ENCODE data around the gene CNPPD1.
"Not testable (repeated sequence)": the region's sequence is repeated elsewhere in the genome, so short reads cannot be mapped to it uniquely, and the experiment has no call there.

Gene CNPPD1

GRCh38 chr2:219207884-219208740, 31.4 kb upstream of the CNPPD1 start:
- no peak for DNase-seq (ENCODE audit: low read depth)

DNA sequence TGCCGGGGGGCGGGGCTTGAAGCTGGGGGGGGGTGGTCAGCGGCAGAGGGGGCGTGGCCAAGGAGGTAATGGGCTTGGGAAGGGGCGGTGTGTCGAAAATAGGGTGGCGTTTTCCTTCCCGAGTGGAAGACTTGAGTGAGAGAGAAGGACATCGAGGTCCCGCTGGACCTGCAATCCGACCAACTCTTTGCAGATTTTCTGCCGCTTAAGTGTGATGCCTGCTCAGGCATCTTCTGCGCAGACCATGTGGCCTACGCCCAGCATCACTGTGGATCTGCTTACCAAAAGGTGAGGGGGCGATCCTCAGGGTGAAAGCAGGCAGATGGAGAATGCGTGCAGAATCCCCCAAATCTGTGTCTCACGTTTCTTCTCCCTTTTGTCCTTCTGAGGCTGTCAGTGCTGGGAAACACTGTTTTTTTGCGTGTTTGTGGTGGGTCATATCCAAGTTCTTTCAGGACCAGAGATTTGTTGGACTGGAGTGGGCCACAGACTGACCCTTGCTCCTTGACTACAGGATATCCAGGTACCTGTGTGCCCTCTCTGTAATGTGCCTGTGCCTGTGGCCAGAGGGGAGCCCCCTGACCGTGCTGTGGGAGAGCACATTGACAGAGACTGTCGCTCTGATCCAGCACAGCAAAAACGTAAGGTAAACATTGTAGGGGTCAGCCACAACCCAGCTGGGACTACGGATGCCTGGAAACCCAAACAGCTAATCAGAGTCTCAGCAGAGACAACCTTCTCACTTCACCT, 30.6 kb upstream of the CNPPD1 start:
- no peak for DNase-seq (ENCODE audit: low read depth)

DNA sequence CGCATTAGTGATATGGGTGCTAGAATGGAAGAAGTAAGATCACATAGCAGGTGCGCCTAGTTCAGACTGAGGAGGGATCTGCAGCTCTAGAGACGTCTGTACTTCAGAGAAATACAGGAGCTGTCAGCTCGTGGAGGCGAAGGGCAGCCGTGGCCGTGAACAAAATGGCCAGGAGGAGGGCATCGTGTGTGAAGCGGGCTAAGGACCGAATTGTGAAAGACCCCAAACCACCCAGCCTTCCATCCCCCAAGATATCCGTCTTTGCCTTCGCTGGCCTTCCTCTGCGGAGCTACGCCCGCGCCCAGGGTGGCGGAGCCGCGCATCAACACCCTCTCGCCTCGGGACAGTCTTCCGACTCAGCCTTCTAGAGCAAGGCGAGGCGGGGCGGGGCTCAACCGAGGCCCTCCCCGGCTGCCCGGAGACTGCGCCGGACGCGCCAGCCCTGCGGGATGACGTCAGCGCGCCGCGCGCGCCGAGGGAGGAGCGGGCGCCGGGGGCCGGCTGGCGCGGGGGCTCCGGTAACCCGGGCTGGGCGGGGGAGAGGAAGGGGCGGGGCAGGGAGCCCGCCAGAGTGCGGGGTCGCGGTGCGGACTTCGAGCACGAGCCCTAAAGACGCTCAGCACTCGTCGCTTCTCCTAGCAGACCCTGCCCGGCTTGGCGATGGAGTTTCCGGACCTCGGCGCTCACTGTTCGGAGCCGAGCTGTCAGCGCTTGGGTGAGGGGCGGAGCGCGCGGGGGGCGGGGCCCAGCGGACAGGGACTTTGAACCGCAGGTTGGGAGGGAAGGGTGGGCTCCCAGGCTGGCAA, 29.8 kb upstream of the CNPPD1 start, which contains the start of gene ZFAND2B:
Gene ZFAND2B (plus strand): TSS at position 455 of the 806 bp plus-strand sequence. CDS start 206 bp downstream, at position 661.
- peak; percentile 83 for DNase-seq (ENCODE audit: low read depth)

DNA sequence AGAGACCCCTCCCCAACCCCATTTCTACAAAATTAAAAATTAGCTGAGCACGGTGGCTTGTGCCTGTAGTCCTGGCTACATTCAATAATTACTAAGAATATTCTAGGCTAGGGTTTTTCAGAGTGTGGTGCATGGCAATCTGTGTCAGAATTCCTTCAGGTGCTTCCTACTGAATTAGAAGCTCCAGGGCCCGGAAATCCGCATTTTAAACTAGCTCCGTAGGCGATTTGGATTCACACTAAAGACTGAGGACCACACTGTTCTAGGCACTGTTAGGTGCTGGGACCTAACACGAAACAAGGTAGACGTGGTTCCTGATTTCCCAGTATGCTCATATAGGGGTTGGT, 29.2 kb upstream of the CNPPD1 start:
- DNase-seq (ENCODE audit: low read depth), result no peak

DNA sequence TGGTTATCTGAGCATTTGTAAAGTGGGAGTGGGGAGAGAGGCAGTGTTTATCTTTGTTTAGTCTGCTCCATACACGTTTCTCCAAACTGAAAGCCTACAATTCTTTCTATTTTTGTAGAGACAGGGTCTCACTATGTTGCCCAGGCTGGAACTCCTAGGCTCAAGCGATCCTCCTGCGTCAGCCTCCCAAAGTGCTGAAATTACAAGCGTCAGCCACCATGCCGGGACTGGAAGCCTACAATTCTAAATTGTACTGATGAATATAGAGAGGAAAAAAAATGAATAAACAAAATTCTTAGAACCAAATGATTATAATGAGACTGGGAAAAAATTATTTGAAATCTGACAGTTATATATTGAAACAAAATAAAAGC, 28.4 kb upstream of the CNPPD1 start:
- no peak for DNase-seq (ENCODE audit: low read depth)

DNA sequence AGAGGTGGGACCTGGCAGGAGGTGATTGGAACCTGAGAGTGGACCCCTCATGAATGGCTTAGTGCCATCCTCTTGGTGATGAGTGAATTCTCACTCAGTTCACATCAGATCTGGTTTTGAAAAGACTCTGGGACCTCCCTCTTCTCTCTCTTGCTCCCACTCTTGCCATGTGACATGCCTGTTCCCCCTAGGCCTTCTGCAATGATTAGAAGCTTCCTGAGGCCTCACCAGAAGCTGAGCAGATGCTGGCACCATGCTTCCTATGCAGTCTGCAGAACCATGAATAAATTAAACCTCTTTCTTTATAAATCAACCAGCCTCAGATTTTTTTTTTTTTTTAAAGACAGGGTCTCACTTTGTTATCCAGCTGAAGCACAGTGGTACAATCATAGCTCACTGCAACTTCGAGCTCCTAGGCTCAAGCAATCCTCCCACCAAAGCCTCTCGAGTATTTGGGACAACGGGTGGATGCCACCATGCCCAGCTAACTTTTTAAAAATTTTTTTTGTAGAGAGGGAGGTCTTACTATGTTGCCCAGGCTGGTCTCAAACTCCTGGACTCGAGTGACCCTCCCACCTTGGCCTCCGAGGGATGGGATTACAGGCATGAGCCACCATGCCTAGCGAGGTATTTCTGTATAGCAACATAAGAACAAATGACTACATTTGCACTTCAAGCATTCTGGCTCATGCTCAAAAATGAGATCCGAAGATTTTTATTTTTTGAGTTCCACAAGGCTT, 27.9 kb upstream of the CNPPD1 start:
- DNase-seq (ENCODE audit: low read depth), result no peak

- not testable (repeated sequence) for DNase-seq (ENCODE audit: low read depth)
Observed at GRCh38 chr2:219201331-219201730, 24.6 kb upstream of the CNPPD1 start.

DNA sequence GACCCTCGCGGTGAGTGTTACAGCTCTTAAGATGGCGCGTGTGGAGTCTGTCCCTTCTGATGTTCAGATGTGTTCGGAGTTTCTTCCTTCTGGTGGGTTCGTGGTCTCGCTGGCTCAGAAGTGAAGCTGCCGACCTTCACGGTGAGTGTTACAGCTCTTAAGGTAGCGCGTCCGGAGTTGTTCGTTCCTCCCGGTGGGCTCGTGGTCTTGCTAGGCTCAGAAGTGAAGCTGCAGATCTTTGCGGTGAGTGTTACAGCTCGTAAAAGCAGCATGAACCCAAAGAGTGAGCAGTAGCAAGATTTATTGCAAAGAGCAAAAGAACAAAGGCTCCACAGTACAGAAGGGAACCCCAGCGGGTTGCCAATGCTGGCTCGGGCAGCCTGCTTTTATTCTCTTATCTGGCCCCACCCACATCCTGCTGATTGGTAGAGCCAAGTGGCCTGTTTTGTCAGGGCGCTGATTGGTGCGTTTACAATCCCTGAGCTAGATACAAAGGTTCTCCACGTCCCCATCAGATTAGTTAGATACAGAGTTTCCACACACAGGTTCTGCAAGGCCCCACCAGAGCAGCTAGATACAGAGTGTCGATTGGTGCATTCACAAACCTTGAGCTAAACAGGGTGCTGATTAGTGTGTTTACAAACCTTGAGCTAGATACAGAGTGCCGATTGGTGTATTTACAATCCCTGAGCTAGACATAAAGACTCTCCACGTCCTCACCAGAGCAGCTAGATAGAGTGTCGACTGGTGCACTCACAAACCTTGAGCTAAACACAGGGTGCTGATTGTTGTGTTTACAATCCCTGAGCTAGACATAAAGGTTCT, 24.0 kb upstream of the CNPPD1 start:
- not testable (repeated sequence) for DNase-seq (ENCODE audit: low read depth)

GRCh38 chr2:219199470-219200211, 22.9 kb upstream of the CNPPD1 start:
- no peak for DNase-seq (ENCODE audit: low read depth)

- no peak for DNase-seq (ENCODE audit: low read depth)
Observed at GRCh38 chr2:219198974-219199373, 22.2 kb upstream of the CNPPD1 start.

DNA sequence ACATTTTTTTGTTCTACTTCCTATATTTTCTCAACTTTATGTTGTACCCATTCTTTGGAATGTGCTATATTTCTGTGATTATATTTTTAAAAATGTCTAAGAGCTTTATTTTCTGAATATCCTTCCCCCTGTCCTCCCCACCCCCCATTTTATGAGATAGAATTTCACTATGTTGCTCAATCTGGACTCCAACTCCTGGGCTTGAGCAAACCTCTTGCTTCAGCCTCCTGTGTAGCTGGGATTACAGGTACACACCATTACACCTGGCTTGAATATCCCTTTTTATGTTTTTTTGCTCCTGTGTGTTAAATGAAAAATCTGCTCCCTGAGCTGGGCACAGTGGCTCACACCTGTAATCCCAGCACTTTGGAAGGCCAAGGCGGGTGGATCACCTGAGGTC, 20.7 kb upstream of the CNPPD1 start:
- DNase-seq (ENCODE audit: low read depth), result no peak

GRCh38 chr2:219186754-219187456, 10.2 kb upstream of the CNPPD1 start:
- DNase-seq (ENCODE audit: low read depth), result no peak

DNA sequence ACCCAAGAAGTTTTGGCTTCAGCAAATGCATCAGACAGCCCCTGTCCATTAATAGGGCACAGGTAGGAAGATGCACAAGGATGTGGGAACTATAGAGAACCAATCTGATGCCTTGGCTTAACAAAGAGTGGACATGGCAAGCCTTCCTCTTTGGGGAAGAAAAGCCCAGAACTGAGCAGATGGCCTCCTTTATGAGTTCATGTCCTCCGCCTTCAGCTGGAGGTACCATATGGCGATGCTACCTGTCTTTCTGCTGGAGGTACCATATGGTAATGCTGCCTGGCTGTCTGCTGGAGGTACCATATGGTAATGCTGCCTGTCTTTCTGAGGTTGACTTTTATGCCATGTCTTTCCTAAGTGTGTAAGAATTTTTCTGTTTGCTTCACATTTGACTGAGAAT, 7.4 kb upstream of the CNPPD1 start:
- DNase-seq (ENCODE audit: low read depth), result no peak

- DNase-seq (ENCODE audit: low read depth), result no peak
Observed at GRCh38 chr2:219183151-219183772, 6.5 kb upstream of the CNPPD1 start.

- DNase-seq (ENCODE audit: low read depth), result no peak
Observed at GRCh38 chr2:219182331-219183150, 5.8 kb upstream of the CNPPD1 start.

DNA sequence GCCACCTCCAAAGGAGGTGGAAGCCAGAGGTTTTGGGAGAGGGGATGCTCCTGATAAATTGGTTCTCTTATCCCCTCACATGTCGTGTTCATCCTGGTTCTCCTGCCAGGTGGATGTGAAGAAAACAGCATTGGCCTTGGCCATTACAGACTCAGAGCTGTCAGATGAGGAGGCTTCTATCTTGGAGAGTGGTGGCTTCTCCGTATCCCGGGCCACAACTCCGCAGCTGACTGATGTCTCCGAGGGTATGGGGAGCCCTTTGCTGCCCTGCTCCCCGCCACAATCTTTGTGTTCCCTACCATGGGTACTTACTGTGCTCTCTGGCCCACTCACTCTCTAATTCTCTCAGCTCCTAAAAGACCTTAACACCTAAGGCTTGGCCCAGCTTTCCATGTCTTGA, 4.8 kb upstream of the CNPPD1 start:
- DNase-seq (ENCODE audit: low read depth), result no peak

GRCh38 chr2:219180961-219181360, 4.2 kb upstream of the CNPPD1 start:
- DNase-seq (ENCODE audit: low read depth), result no peak

All from stimulated activated CD8-positive, alpha-beta memory T cell treated with anti-CD3 and anti-CD28 coated beads, Interleukin-15, amount 100 ng/mL, for 1 hour (primary cell).